Osteoblast (primary cell): ENCODE results near the gene MPHOSPH8. TPM values are rescaled to one million over a fixed set of nuclear protein-coding genes. Genes with fewer than 3 reads are reported as not detected.

Experiments used
- DNase-seq: peaks from one replicate; pipeline ENCODE4 v3.0.0; 2011; ENCODE audit warnings: low spot score, mixed read lengths; ENCODE audit not compliant: insufficient read length; ENCODE audit errors: missing footprints
- H2AFZ ChIP-seq: 2 replicates; pipeline ENCODE4 v1.6.0; 2011; ENCODE audit warnings: mild to moderate bottlenecking, low read length
- H3K27ac ChIP-seq: 2 replicates; pipeline ENCODE4 v1.5.1; 2011; ENCODE audit warnings: mild to moderate bottlenecking, low read depth, low read length, moderate library complexity
- H3K27me3 ChIP-seq: 2 replicates; pipeline ENCODE4 v1.6.0; 2012; ENCODE audit warnings: mild to moderate bottlenecking, control low read depth, inconsistent platforms, low read length, moderate library complexity; ENCODE audit not compliant: insufficient read depth
- H3K36me3 ChIP-seq: 2 replicates; pipeline ENCODE4 v1.5.1; 2011; ENCODE audit warnings: mild to moderate bottlenecking, low read length, control low read depth, moderate library complexity; ENCODE audit not compliant: insufficient read depth
- H3K4me1 ChIP-seq: 2 replicates; pipeline ENCODE4 v1.5.1; 2011; ENCODE audit warnings: mild to moderate bottlenecking, low read length, control low read depth, moderate library complexity; ENCODE audit not compliant: insufficient read depth
- H3K4me2 ChIP-seq: 2 replicates; pipeline ENCODE4 v1.6.0; 2011; ENCODE audit warnings: mild to moderate bottlenecking, low read length; ENCODE audit not compliant: insufficient read depth
- H3K4me3 ChIP-seq: fragments of 200-600 bp; sonication (generic); 3 replicates; pipeline ENCODE4 v1.5.1; 2012; ENCODE audit warnings: mild to moderate bottlenecking, low read length, inconsistent platforms; ENCODE audit not compliant: insufficient read depth
- H3K79me2 ChIP-seq: 2 replicates; pipeline ENCODE4 v1.6.0; 2012; ENCODE audit warnings: mild to moderate bottlenecking, low read length, control low read depth, inconsistent platforms; ENCODE audit not compliant: insufficient read depth
- H3K9me3 ChIP-seq: 2 replicates; pipeline ENCODE4 v1.5.1; 2011; ENCODE audit warnings: low read depth, low read length, control low read depth
- H4K20me1 ChIP-seq: 2 replicates; pipeline ENCODE4 v1.6.0; 2012; ENCODE audit warnings: mild to moderate bottlenecking, low read length, control low read depth; ENCODE audit not compliant: insufficient read depth
- CTCF ChIP-seq: IDR thresholded peaks from 2 replicates; pipeline ENCODE4 v1.5.1; 2011; ENCODE audit warnings: mild to moderate bottlenecking, low read depth, low read length, moderate library complexity; ENCODE audit errors: extremely low read depth
- total RNA-seq: library from RNA; depleted of rRNA; stranded (reverse); fragments of >200 nt; gene quantifications from 2 replicates; pipeline ENCODE4 v1.2.3, GENCODE V29; 2012

MPHOSPH8 gene
- total RNA-seq, 1 donor, result 11.2 TPM

GRCh38 chr13:19604306-19604705, 29.2 kb upstream of the MPHOSPH8 start:
- no peaks in the 10 kb centered on the region for H3K9me3 ChIP-seq
- H3K27ac ChIP-seq, result no peak overlapping the region
- TF ChIP-seq CTCF, result no peak

GRCh38 chr13:19605161-19605955, 28.1 kb upstream of the MPHOSPH8 start:
- H2AFZ ChIP-seq, result no peak overlapping the region

More at GRCh38 chr13:19604306-19604705, 29.2 kb upstream of the MPHOSPH8 start:
- Histone ChIP-seq H3K4me3 (no peak overlapping the region), H4K20me1 (no peaks in the 10 kb centered on the region), H3K79me2 (no peaks in the 10 kb centered on the region), H3K4me2 (no peak overlapping the region), H3K27me3 (no peaks in the 10 kb centered on the region), H2AFZ (no peak overlapping the region), H3K36me3 (no peaks in the 10 kb centered on the region), H3K4me1 (no peaks in the 10 kb centered on the region)
- DNase-seq, result no peak

GRCh38 chr13:19606152-19606551, 27.3 kb upstream of the MPHOSPH8 start:
- Histone ChIP-seq H3K9me3 (no peaks in the 10 kb centered on the region), H3K79me2 (no peaks in the 10 kb centered on the region), H2AFZ (no peak overlapping the region), H3K4me3 (no peak overlapping the region), H3K27ac (no peak overlapping the region), H3K4me2 (no peak overlapping the region), H3K36me3 (no peaks in the 10 kb centered on the region), H3K27me3 (no peaks in the 10 kb centered on the region), H4K20me1 (no peaks in the 10 kb centered on the region), H3K4me1 (no peaks in the 10 kb centered on the region)
- peak; percentile 61 for DNase-seq
- no peak for TF ChIP-seq CTCF

More at GRCh38 chr13:19605161-19605955, 28.1 kb upstream of the MPHOSPH8 start:
- H3K36me3 ChIP-seq, result no peaks in the 10 kb centered on the region
- DNase-seq, result peak; percentile 67
- no peaks in the 10 kb centered on the region for H4K20me1 ChIP-seq
- H3K4me1 ChIP-seq, result no peaks in the 10 kb centered on the region
- H3K4me3 ChIP-seq, result no peak overlapping the region
- no peaks in the 10 kb centered on the region for H3K9me3 ChIP-seq
- no peak overlapping the region for H3K4me2 ChIP-seq
- H3K27me3 ChIP-seq, result no peaks in the 10 kb centered on the region
- TF ChIP-seq CTCF, result no peak
- H3K27ac ChIP-seq, result no peak overlapping the region
- H3K79me2 ChIP-seq, result no peaks in the 10 kb centered on the region

GRCh38 chr13:19606737-19607136, 26.7 kb upstream of the MPHOSPH8 start:
- Histone ChIP-seq H4K20me1 (no peaks in the 10 kb centered on the region), H3K4me3 (no peak overlapping the region), H3K27ac (no peak overlapping the region), H3K9me3 (no peaks in the 10 kb centered on the region), H2AFZ (no peak overlapping the region), H3K79me2 (no peaks in the 10 kb centered on the region), H3K27me3 (no peaks in the 10 kb centered on the region), H3K4me1 (no peaks in the 10 kb centered on the region), H3K4me2 (no peak overlapping the region), H3K36me3 (no peaks in the 10 kb centered on the region)
- TF ChIP-seq CTCF, result no peak
- no peak for DNase-seq
